HFFc6 (cell line): ENCODE measurements around the gene TBC1D5. TPM values are rescaled to one million over a fixed set of nuclear protein-coding genes. Genes with fewer than 3 reads are reported as not detected.

Source experiments
- DNase-seq: peaks from one replicate; pipeline ENCODE4 v3.0.0-alpha.2; 2018
- H3K27ac Mint-ChIP-seq: 2 replicates; pipeline ENCODE4 v1.8.0; 2020; ENCODE audit warnings: mild to moderate bottlenecking, mixed read lengths
- H3K27me3 Mint-ChIP-seq: 2 replicates; pipeline ENCODE4 v1.8.0; 2021; ENCODE audit warnings: mild to moderate bottlenecking, moderate library complexity, mixed read lengths; ENCODE audit not compliant: insufficient read depth
- H3K36me3 Mint-ChIP-seq: 2 replicates; pipeline ENCODE4 v1.8.0; 2021; ENCODE audit warnings: low read depth, mixed read lengths
- H3K4me1 Mint-ChIP-seq: 2 replicates; pipeline ENCODE4 v1.8.0; 2020; ENCODE audit warnings: low read depth, mixed read lengths
- H3K4me3 Mint-ChIP-seq: 2 replicates; pipeline ENCODE4 v1.8.0; 2020; ENCODE audit warnings: mild to moderate bottlenecking, moderate library complexity, mixed read lengths
- H3K9me3 Mint-ChIP-seq: 2 replicates; pipeline ENCODE4 v1.8.0; 2020; ENCODE audit warnings: mild to moderate bottlenecking, mixed read lengths
- total RNA-seq, 6 experiments: library from RNA; stranded (reverse); fragmentation: NEBNext Ultra II Directional; extraction: Animal tissue kit (Norgen Biotek cat#: 25700); gene quantifications; 2 replicates in 1 of 6; 3 replicates in 5 of 6; pipeline ENCODE4 v1.2.3, GENCODE V29; 2021
- TF ChIP-seq, protein P1 (sequence below): fragments of 200-600 bp; sonication (generic); IDR thresholded peaks from 2 replicates; pipeline ENCODE4 v1.5.0; 2021; ENCODE audit warnings: antibody characterized with exemption, mild to moderate bottlenecking

Gene TBC1D5
- total RNA-seq, 6 experiments from 2014 or later: 37.2 to 46.0 (median 40.1) TPM

DNA sequence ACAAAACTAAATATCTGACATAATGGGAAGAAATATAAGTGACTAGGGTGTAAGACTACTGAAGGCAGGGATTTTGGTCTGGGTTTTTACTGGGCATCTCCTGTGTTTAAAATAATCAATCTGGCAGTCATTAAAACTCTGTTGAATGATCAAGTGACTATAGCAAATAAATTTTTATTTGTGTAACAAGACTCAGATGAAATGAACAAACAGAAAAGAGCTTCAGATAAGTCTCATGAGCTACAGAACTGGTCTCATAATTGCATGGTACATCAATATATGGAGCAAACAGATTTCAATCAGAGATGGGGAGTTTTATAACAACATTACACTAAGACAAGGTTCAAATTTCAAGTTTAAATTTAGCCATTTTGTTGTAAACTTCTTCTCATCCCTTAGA lies 485.2 kb downstream of the TBC1D5 start:
- no peaks in the 10 kb centered on the region for H3K4me1 Mint-ChIP-seq
- TF ChIP-seq, protein P1, sequence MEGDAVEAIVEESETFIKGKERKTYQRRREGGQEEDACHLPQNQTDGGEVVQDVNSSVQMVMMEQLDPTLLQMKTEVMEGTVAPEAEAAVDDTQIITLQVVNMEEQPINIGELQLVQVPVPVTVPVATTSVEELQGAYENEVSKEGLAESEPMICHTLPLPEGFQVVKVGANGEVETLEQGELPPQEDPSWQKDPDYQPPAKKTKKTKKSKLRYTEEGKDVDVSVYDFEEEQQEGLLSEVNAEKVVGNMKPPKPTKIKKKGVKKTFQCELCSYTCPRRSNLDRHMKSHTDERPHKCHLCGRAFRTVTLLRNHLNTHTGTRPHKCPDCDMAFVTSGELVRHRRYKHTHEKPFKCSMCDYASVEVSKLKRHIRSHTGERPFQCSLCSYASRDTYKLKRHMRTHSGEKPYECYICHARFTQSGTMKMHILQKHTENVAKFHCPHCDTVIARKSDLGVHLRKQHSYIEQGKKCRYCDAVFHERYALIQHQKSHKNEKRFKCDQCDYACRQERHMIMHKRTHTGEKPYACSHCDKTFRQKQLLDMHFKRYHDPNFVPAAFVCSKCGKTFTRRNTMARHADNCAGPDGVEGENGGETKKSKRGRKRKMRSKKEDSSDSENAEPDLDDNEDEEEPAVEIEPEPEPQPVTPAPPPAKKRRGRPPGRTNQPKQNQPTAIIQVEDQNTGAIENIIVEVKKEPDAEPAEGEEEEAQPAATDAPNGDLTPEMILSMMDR: no peak
- no peak for DNase-seq
- no peaks in the 10 kb centered on the region for H3K27me3 Mint-ChIP-seq
- no peaks in the 10 kb centered on the region for H3K9me3 Mint-ChIP-seq
- H3K4me3 Mint-ChIP-seq: no peak overlapping the region
- H3K27ac Mint-ChIP-seq: no peak overlapping the region
- H3K36me3 Mint-ChIP-seq: no peaks in the 10 kb centered on the region

DNA sequence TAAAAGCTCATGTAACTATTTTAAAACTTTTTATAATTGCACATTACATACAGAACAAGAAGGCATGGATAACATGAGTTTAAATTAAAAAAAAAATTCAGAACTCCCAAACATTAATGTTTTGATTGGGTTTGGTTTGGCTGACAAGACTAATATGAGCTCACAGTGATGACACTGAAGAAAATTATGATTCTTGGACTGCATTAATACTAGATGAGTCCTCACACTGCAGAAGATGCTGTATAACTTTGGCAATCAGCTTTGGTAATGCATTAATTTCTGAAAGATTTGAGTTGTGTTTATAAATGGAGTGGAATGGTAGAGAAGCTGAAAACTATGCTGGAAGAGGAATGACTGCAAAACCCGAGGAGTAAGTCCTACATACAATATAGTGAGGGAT lies 498.8 kb downstream of the TBC1D5 start:
- Mint-ChIP-seq H3K27ac (no peak overlapping the region), H3K4me1 (peaks cover 25% of the 10 kb centered on the region), H3K27me3 (no peaks in the 10 kb centered on the region), H3K4me3 (no peak overlapping the region), H3K36me3 (no peaks in the 10 kb centered on the region), H3K9me3 (no peaks in the 10 kb centered on the region)
- DNase-seq: no peak
- TF ChIP-seq, protein P1: no peak

DNA sequence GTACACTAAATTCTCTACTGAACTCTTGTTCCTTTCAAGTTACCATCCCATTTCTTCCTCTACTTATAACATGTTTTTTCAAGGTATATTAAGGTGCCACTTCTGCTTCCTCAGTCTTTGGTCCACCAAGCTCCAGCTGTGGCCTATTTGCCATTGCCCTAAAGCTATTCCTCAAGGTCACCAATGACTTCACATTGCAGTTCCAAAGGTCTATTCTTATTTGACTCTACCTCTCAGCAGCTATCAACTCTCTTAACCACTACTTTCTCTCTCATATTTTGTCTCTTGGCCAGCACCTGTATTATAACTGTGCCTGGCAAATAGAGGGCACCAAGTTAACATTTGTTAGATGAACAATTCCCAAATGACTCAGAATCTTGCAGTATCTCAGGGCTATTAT lies 503.0 kb downstream of the TBC1D5 start:
- Mint-ChIP-seq H3K9me3 (no peaks in the 10 kb centered on the region), H3K27me3 (no peaks in the 10 kb centered on the region), H3K4me1 (peaks cover 14% of the 10 kb centered on the region), H3K4me3 (no peak overlapping the region), H3K27ac (no peak overlapping the region), H3K36me3 (no peaks in the 10 kb centered on the region)
- TF ChIP-seq, protein P1: no peak
- DNase-seq: no peak

DNA sequence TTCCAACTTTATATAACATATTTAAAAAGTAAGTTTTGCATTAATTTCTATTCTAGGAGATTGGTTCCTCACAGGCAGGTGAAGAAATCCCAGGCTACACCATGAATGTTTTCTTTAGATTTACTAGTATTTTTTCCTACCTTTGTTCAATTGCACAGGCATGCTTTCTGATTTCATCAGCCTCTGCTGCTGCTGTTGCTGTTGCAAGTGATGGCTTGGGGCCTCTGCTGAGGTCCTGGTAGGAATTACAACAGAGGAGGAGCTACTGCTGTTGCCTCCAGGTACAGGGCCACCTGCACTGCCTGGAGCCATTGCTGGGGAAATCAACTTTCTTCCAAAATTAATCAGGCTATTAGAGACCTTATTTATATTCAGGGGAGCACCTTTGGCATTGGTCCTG lies 504.4 kb downstream of the TBC1D5 start:
- Mint-ChIP-seq H3K4me3 (no peak overlapping the region), H3K36me3 (no peaks in the 10 kb centered on the region), H3K9me3 (no peaks in the 10 kb centered on the region), H3K4me1 (peaks cover 7% of the 10 kb centered on the region), H3K27me3 (no peaks in the 10 kb centered on the region), H3K27ac (no peak overlapping the region)
- TF ChIP-seq, protein P1: no peak
- DNase-seq: no peak

DNA sequence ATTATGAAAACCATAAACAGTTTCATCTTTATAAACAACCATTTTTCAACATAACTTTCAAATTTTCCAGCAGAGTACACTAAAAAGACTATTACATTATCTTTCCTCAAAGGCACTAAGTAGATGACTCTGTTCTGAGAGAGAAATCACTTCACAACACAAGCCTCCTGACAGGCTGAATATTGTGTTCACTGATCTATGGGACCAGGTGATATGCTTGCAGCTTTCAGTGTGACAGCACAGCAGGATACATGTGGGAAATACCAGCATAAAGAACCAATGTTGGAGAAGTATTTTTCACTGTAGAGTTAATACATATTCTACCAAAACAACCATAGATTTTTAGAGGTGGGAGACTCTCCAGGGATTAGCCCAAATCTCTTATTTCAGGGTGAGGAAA lies 507.1 kb downstream of the TBC1D5 start:
- no peaks in the 10 kb centered on the region for H3K9me3 Mint-ChIP-seq
- H3K4me3 Mint-ChIP-seq: no peak overlapping the region
- no peak overlapping the region for H3K27ac Mint-ChIP-seq
- H3K27me3 Mint-ChIP-seq: no peaks in the 10 kb centered on the region
- TF ChIP-seq, protein P1: no peak
- H3K4me1 Mint-ChIP-seq: peaks cover 8% of the 10 kb centered on the region
- no peak for DNase-seq
- no peaks in the 10 kb centered on the region for H3K36me3 Mint-ChIP-seq

DNA sequence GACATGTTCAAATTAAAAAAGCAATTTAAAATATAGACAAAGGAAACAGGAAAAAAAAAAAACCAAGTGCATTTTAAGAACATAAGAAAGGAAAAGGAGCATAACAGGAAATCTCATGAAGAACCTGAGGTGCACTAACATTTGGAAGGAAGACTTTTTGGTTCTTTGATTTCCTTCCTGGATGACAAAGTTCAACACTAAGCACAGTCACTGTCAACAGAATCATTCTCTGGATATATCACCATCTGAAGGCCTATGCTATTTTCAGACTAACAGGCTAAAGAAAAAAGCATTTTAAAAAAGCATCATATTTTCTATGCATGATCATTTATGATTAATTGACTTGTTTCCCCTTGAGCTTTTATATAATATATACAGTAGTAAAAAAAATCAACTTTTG lies 508.0 kb downstream of the TBC1D5 start:
- no peaks in the 10 kb centered on the region for H3K36me3 Mint-ChIP-seq
- H3K27ac Mint-ChIP-seq: no peak overlapping the region
- H3K27me3 Mint-ChIP-seq: no peaks in the 10 kb centered on the region
- no peaks in the 10 kb centered on the region for H3K9me3 Mint-ChIP-seq
- TF ChIP-seq, protein P1: no peak
- peaks cover 8% of the 10 kb centered on the region for H3K4me1 Mint-ChIP-seq
- H3K4me3 Mint-ChIP-seq: no peak overlapping the region
- no peak for DNase-seq
